K562 (cell line): ENCODE measurements around the gene CSKMT. TPM values are rescaled to one million over a fixed set of nuclear protein-coding genes. Genes with fewer than 3 reads are reported as not detected.
A peak's percentile ranks its signal among the peaks of the same experiment; 100 is the strongest.

Experiments used
- ARID3A ChIP-seq: IDR thresholded peaks from 2 replicates; pipeline ENCODE4 v1.6.1; 2012; ENCODE audit warnings: low read depth, low read length, improper control_type of control experiment, borderline replicate concordance
- ARNT ChIP-seq, 2 experiments: fragments of 450-650 bp; IDR thresholded peaks; 2 replicates each; pipeline ENCODE4 v1.6.1; 2016; ENCODE audit warnings: mild to moderate bottlenecking in 1 of 2
- CREB5 ChIP-seq: fragments of 250-450 bp; sonication (Bioruptor Pico); IDR thresholded peaks from 2 replicates; pipeline ENCODE4 v1.5.0; 2020; ENCODE audit warnings: mild to moderate bottlenecking
- ETS2 ChIP-seq: IDR thresholded peaks from 2 replicates; pipeline ENCODE4 v1.6.1; 2016; ENCODE audit warnings: borderline replicate concordance, missing genetic modification characterization, mild to moderate bottlenecking, moderate library complexity, missing compliant biosample characterization; ENCODE audit not compliant: poor library complexity, severe bottlenecking
- GTF2F1 ChIP-seq: IDR thresholded peaks from 2 replicates; pipeline ENCODE4 v1.6.1; 2011; ENCODE audit warnings: low read depth, low read length, improper control_type of control experiment
- HDAC3 ChIP-seq: fragments of 450-650 bp; IDR thresholded peaks from 2 replicates; pipeline ENCODE4 v1.6.1; 2018; ENCODE audit warnings: borderline replicate concordance, mild to moderate bottlenecking, moderate library complexity; ENCODE audit not compliant: partially characterized antibody
- IRF1 ChIP-seq: sonication (generic); formaldehyde crosslinking; IDR thresholded peaks from 2 replicates; pipeline ENCODE4 v1.8.0; 2022; ENCODE audit warnings: missing genetic modification reagents, mild to moderate bottlenecking, borderline replicate concordance
- KAT8 ChIP-seq: fragments of 450-650 bp; IDR thresholded peaks from 2 replicates; pipeline ENCODE4 v1.6.1; 2016; ENCODE audit warnings: low read depth, mild to moderate bottlenecking
- NFXL1 ChIP-seq: fragments of 450-650 bp; formaldehyde crosslinking; IDR thresholded peaks from 2 replicates; pipeline ENCODE4 v1.4.0; 2021; ENCODE audit warnings: mild to moderate bottlenecking
- NONO ChIP-seq, 2 experiments: fragments of 200-400 bp in 1 of 2; fragments of 450-650 bp in 1 of 2; formaldehyde crosslinking in 1 of 2; IDR thresholded peaks; 2 replicates each; pipeline ENCODE4 v1.6.1; 2017; ENCODE audit warnings: low read depth in 2 of 2, mild to moderate bottlenecking in 2 of 2, moderate library complexity in 2 of 2, low read length in 1 of 2
- PHF8 ChIP-seq: fragments of 200-600 bp; sonication (generic); IDR thresholded peaks from 2 replicates; pipeline ENCODE4 v1.6.1; 2012; ENCODE audit warnings: mixed run types, mild to moderate bottlenecking, inconsistent platforms, low read length, moderate library complexity, borderline replicate concordance
- RAD21 ChIP-seq, 2 experiments: fragments of 250-450 bp in 1 of 2; fragments of 450-650 bp in 1 of 2; sonication (Bioruptor Pico) in 1 of 2; formaldehyde crosslinking in 1 of 2; IDR thresholded peaks in 1 of 2; conservative IDR thresholded peaks in 1 of 2; 2 replicates each; pipeline versions ENCODE4 v1.4.0 to v1.8.0; 2020 to 2022; ENCODE audit warnings: mild to moderate bottlenecking in 2 of 2, moderate library complexity in 1 of 2
- RBM25 ChIP-seq: fragments of 200-400 bp; formaldehyde crosslinking; IDR thresholded peaks from 2 replicates; pipeline ENCODE4 v1.6.1; 2018; ENCODE audit warnings: low read length, low read depth, moderate library complexity; ENCODE audit not compliant: severe bottlenecking
- RERE ChIP-seq: sonication (generic); formaldehyde crosslinking; IDR thresholded peaks from 2 replicates; pipeline ENCODE4 v1.8.0; 2023; ENCODE audit warnings: missing genetic modification reagents, mild to moderate bottlenecking, borderline replicate concordance
- SRSF1 ChIP-seq: fragments of 200-400 bp; formaldehyde crosslinking; IDR thresholded peaks from 2 replicates; pipeline ENCODE4 v1.6.1; 2017; ENCODE audit warnings: mild to moderate bottlenecking, low read depth, low read length, moderate library complexity
- SRSF3 ChIP-seq: fragments of 200-400 bp; formaldehyde crosslinking; IDR thresholded peaks from 2 replicates; pipeline ENCODE4 v1.6.1; 2016; ENCODE audit warnings: mild to moderate bottlenecking, low read length, moderate library complexity; ENCODE audit not compliant: insufficient read depth
- ZNF12 ChIP-seq: sonication (generic); formaldehyde crosslinking; IDR thresholded peaks from 2 replicates; pipeline ENCODE4 v1.4.0; 2020; ENCODE audit warnings: mild to moderate bottlenecking, missing genetic modification reagents
- ZNF696 ChIP-seq: fragments of 250-450 bp; sonication (Bioruptor Pico); conservative IDR thresholded peaks from 2 replicates; pipeline ENCODE4 v1.4.0; 2020; ENCODE audit warnings: mild to moderate bottlenecking, moderate library complexity
- polyA plus RNA-seq, 8 experiments: library from polyadenylated mRNA; depleted of rRNA in 4 of 8; stranded (reverse) in 5 of 8; unstranded in 3 of 8; fragments of >200 nt; fragmentation: Nextera tagmentation in 2 of 8; fragmentation: Illumina TruSeq in 1 of 8; extraction: Ambion mirVana in 2 of 8; extraction: Trizol in 1 of 8; gene quantifications; 2 replicates each; pipeline versions ENCODE4 v1.2.1 to v1.2.3, GENCODE V29; 2011 to 2014; ENCODE audit warnings: inconsistent platforms in 1 of 8, missing spikeins in 1 of 8
- total RNA-seq, 7 experiments: library from RNA; depleted of rRNA in 6 of 7; stranded (reverse); fragments of >200 nt in 6 of 7; fragmentation: Illumina TruSeq in 2 of 7; extraction: Trizol in 2 of 7; gene quantifications; 2 replicates each; pipeline versions ENCODE4 v1.2.1 to v1.2.3, GENCODE V29; 2011 to 2021; ENCODE audit warnings: low replicate concordance in 1 of 7

The CSKMT gene
- total and polyA plus RNA-seq, 9 of the 15 experiments (the other 6 are each of a cell fraction or from before 2014, with no cell fraction given), result 10.3 to 108 (median 27.2) TPM

GRCh38 chr11:62665075-62665598 is at the start of gene CSKMT, which contains the start of gene C11orf98 (continued):
- peak; percentile 52 for TF ChIP-seq ZNF696
- no peak for TF ChIP-seq HDAC3
- peak; percentile 56; the same call in 1 of the 2 replicates for TF ChIP-seq NFXL1 (CRISPR knock-in tag)
- peak; percentile 99 for TF ChIP-seq GTF2F1
- no peak for TF ChIP-seq SRSF3
- no peak; the same call in 1 of the 2 replicates for TF ChIP-seq CREB5 (CRISPR knock-in tag)
- peak; percentile 58 for TF ChIP-seq RBM25
- peak; percentile 63 to 90; a peak in 3 of 4 replicates for TF ChIP-seq NONO (IDR thresholded peaks at IDR 0.05; ENCODE audit: low read depth in 2 of 2, low read length in 1 of 2)
- TF ChIP-seq ARID3A, result no peak
- TF ChIP-seq ZNF12, result 0 out of 2 replicates have a peak, but pooled peaks have one; percentile 61
- peak; percentile 96 for TF ChIP-seq PHF8
- TF ChIP-seq RERE, result no peak
- no peak for TF ChIP-seq ARNT (IDR thresholded peaks at IDR 0.05)
- TF ChIP-seq SRSF1, result no peak
- no peak for TF ChIP-seq IRF1
- TF ChIP-seq RAD21 (CRISPR knock-in tag; conservative IDR thresholded peaks at IDR 0.05 in 1 of 2, IDR thresholded peaks at IDR 0.05 in 1 of 2), result peak in 1 of 2 experiments; percentile 8; a peak in 1 of 4 replicates
- no peak for TF ChIP-seq KAT8
- TF ChIP-seq ETS2 (tag), result no peak
